H1 (cell line): Measurements from ENCODE around the gene FAT2. TPM values are rescaled to one million over a fixed set of nuclear protein-coding genes. Genes with fewer than 3 reads are reported as not detected.

Experiments
- CTCF ChIA-PET: fragments of 300-600 bp; sonication (Branson Sonifier 250); formaldehyde crosslinking; loops from one replicate; lab custom pipeline; 2021; ENCODE audit not compliant: partially characterized antibody; lab: Charles Lee
- POLR2A ChIA-PET: fragments of 300-600 bp; sonication (Branson Sonifier 250); formaldehyde crosslinking; loops from one replicate; lab custom pipeline; 2021; ENCODE audit warnings: inconsistent platforms; ENCODE audit not compliant: partially characterized antibody; lab: Charles Lee
- DNase-seq, 2 experiments: peaks; one replicate each; pipeline versions ENCODE4 v3.0.0 to v3.0.0-alpha.2; 2010 to 2022; ENCODE audit warnings: low spot score in 2 of 2, low read depth in 1 of 2, mixed read lengths in 1 of 2
- FAIRE-seq: peaks from 2 replicates; lab custom pipeline; 2011; peaks lifted over from hg19 to GRCh38; lab: Jason Lieb, UNC
- H2AFZ ChIP-seq: 2 replicates; pipeline ENCODE4 v1.8.1; 2012; ENCODE audit warnings: low read length, inconsistent platforms
- H2AK5ac ChIP-seq: 2 replicates; pipeline ENCODE4 v1.6.1; 2013; ENCODE audit warnings: low read depth, low read length
- H2BK120ac ChIP-seq: replicated peaks from 2 replicates; pipeline ENCODE3; 2013; ENCODE audit warnings: low read depth, low read length, inconsistent platforms
- H2BK12ac ChIP-seq: 2 replicates; pipeline ENCODE4 v1.6.1; 2013; ENCODE audit warnings: low read depth, low read length
- H2BK15ac ChIP-seq: 2 replicates; pipeline ENCODE4 v1.6.1; 2013; ENCODE audit warnings: low read length
- H2BK20ac ChIP-seq: 2 replicates; pipeline ENCODE4 v1.6.1; 2013; ENCODE audit warnings: low read length
- H2BK5ac ChIP-seq: 2 replicates; pipeline ENCODE4 v1.6.1; 2013; ENCODE audit warnings: low read depth, low read length
- H3K14ac ChIP-seq: 2 replicates; pipeline ENCODE4 v1.6.1; 2013; ENCODE audit warnings: inconsistent platforms; ENCODE audit not compliant: insufficient read length
- H3K18ac ChIP-seq: 2 replicates; pipeline ENCODE4 v1.6.1; 2013; ENCODE audit warnings: low read length; ENCODE audit errors: extremely low read depth
- H3K23ac ChIP-seq: 2 replicates; pipeline ENCODE4 v1.6.1; 2013; ENCODE audit warnings: inconsistent platforms; ENCODE audit not compliant: insufficient read length
- H3K23me2 ChIP-seq: 2 replicates; pipeline ENCODE4 v1.6.1; 2013; ENCODE audit warnings: low read depth, low read length
- H3K27ac ChIP-seq: 2 replicates; pipeline ENCODE4 v1.6.1; 2011; ENCODE audit warnings: low read depth, low read length, inconsistent platforms
- H3K27me3 ChIP-seq, 4 experiments: replicated peaks in 1 of 4; 1 replicate in 1 of 4; 2 replicates in 3 of 4; pipeline versions ENCODE4 v1.6.1 to v1.8.1; 2011 to 2013; ENCODE audit warnings: low read length in 3 of 4, mild to moderate bottlenecking in 3 of 4, inconsistent platforms in 2 of 4, mixed read lengths in 2 of 4, moderate library complexity in 1 of 4; ENCODE audit not compliant: control insufficient read depth in 3 of 4, insufficient read depth in 3 of 4; ENCODE audit errors: extremely low read depth in 1 of 4
- H3K36me3 ChIP-seq, 4 experiments: 2 replicates each; pipeline versions ENCODE4 v1.6.1 to v1.8.1; 2011 to 2013; ENCODE audit warnings: mild to moderate bottlenecking in 4 of 4, low read length in 3 of 4, moderate library complexity in 2 of 4, control low read depth in 1 of 4, inconsistent platforms in 1 of 4; ENCODE audit not compliant: insufficient read depth in 4 of 4, control insufficient read depth in 2 of 4
- H3K4ac ChIP-seq: replicated peaks from 2 replicates; pipeline ENCODE3; 2013; ENCODE audit warnings: low read length, low read depth, mixed read lengths, inconsistent platforms; ENCODE audit not compliant: insufficient read length
- H3K4me1 ChIP-seq, 4 experiments: replicated peaks in 1 of 4; 1 replicate in 1 of 4; 2 replicates in 3 of 4; pipeline versions ENCODE4 v1.6.1 to v1.8.1; 2011 to 2013; ENCODE audit warnings: low read length in 3 of 4, inconsistent platforms in 2 of 4, mixed read lengths in 1 of 4; ENCODE audit not compliant: insufficient read depth in 4 of 4, control insufficient read depth in 3 of 4
- H3K4me2 ChIP-seq, 2 experiments: 2 replicates each; pipeline versions ENCODE4 v1.6.1 to v1.8.1; 2011 to 2013; ENCODE audit warnings: low read depth in 2 of 2, low read length in 2 of 2, control low read depth in 1 of 2, inconsistent platforms in 1 of 2, mild to moderate bottlenecking in 1 of 2; ENCODE audit not compliant: insufficient read depth in 1 of 2
- H3K4me3 ChIP-seq, 4 experiments: fragments of 200-600, 300-600 bp in 1 of 4; sonication (generic), shearing (Covaris generic), sonication (Bioruptor Twin) in 1 of 4; 2 replicates each; pipeline versions ENCODE4 v1.5.1 to v1.8.1; 2011 to 2016; ENCODE audit warnings: low read length in 4 of 4, low read depth in 3 of 4, control low read depth in 2 of 4, inconsistent platforms in 2 of 4, mild to moderate bottlenecking in 2 of 4, mixed read lengths in 1 of 4, moderate library complexity in 1 of 4; ENCODE audit not compliant: insufficient read depth in 2 of 4; ENCODE audit errors: extremely low read depth in 1 of 4
- H3K56ac ChIP-seq: replicated peaks from 2 replicates; pipeline ENCODE3; 2013; ENCODE audit warnings: low read depth, mild to moderate bottlenecking, mixed read lengths, low read length, inconsistent platforms; ENCODE audit not compliant: insufficient read length
- H3K79me1 ChIP-seq: 2 replicates; pipeline ENCODE4 v1.6.1; 2013; ENCODE audit warnings: low read depth, low read length, control low read depth
- H3K79me2 ChIP-seq, 2 experiments: 2 replicates each; pipeline versions ENCODE4 v1.6.1 to v1.8.1; 2012 to 2013; ENCODE audit warnings: low read length in 2 of 2, mild to moderate bottlenecking in 2 of 2, inconsistent platforms in 1 of 2; ENCODE audit not compliant: insufficient read depth in 2 of 2, control insufficient read depth in 1 of 2
- H3K9ac ChIP-seq, 4 experiments: replicated peaks in 1 of 4; 1 replicate in 1 of 4; 2 replicates in 3 of 4; pipeline versions ENCODE4 v1.6.1 to v1.8.1; 2011 to 2013; ENCODE audit warnings: low read depth in 3 of 4, low read length in 3 of 4, control low read depth in 2 of 4, mild to moderate bottlenecking in 2 of 4, moderate library complexity in 2 of 4, inconsistent platforms in 1 of 4; ENCODE audit errors: extremely low read depth in 1 of 4
- H3K9me3 ChIP-seq, 2 experiments: 2 replicates each; pipeline versions ENCODE4 v1.6.1 to v1.8.1; 2012 to 2013; ENCODE audit warnings: mild to moderate bottlenecking in 2 of 2, moderate library complexity in 2 of 2, control low read depth in 1 of 2, inconsistent platforms in 1 of 2, low read depth in 1 of 2, low read length in 1 of 2, mixed read lengths in 1 of 2; ENCODE audit not compliant: insufficient read depth in 2 of 2
- H4K20me1 ChIP-seq, 2 experiments: replicated peaks in 1 of 2; 2 replicates each; pipeline versions ENCODE3 to v1.8.1; 2011 to 2013; ENCODE audit warnings: inconsistent platforms in 2 of 2, low read length in 2 of 2, mild to moderate bottlenecking in 1 of 2; ENCODE audit not compliant: insufficient read depth in 2 of 2, control insufficient read depth in 1 of 2
- H4K5ac ChIP-seq: 2 replicates; pipeline ENCODE4 v1.6.1; 2013; ENCODE audit warnings: low read length, low read depth, mixed read lengths, inconsistent platforms; ENCODE audit not compliant: insufficient read length
- H4K8ac ChIP-seq: 2 replicates; pipeline ENCODE4 v1.8.0; 2013; ENCODE audit warnings: mild to moderate bottlenecking, moderate library complexity, low read length, inconsistent platforms; ENCODE audit not compliant: insufficient read depth; ENCODE audit errors: extremely low read depth
- H4K91ac ChIP-seq: replicated peaks from 2 replicates; pipeline ENCODE3; 2013; ENCODE audit warnings: low read length, mixed read lengths, inconsistent platforms; ENCODE audit not compliant: insufficient read length
- ASH2L ChIP-seq: fragments of 200-600, 300-600 bp; sonication (generic); IDR thresholded peaks from one replicate; pipeline ENCODE4 v1.7.1; 2017; ENCODE audit warnings: low read length
- CBX5 ChIP-seq: fragments of 300-800, 300-1000 bp; sonication (generic); IDR thresholded peaks from 2 replicates; pipeline ENCODE4 v1.7.1; 2016; ENCODE audit warnings: antibody characterized with exemption, low read length, low read depth
- CREB1 ChIP-seq: IDR thresholded peaks from 2 replicates; pipeline ENCODE4 v1.6.1; 2012; ENCODE audit warnings: inconsistent platforms
- CTCF ChIP-seq, 3 experiments: IDR thresholded peaks; 1 replicate in 2 of 3; 2 replicates in 1 of 3; pipeline versions ENCODE4 v1.5.1 to v1.6.1; 2011; ENCODE audit warnings: low read length in 3 of 3, mild to moderate bottlenecking in 3 of 3, inconsistent platforms in 2 of 3, low read depth in 1 of 3, moderate library complexity in 1 of 3; ENCODE audit not compliant: insufficient read depth in 1 of 3; ENCODE audit errors: control extremely low read depth in 1 of 3
- EP300 ChIP-seq, 2 experiments: IDR thresholded peaks; 1 replicate in 1 of 2; 2 replicates in 1 of 2; pipeline ENCODE4 v1.6.1; 2011 to 2012; ENCODE audit warnings: low read depth in 2 of 2, low read length in 2 of 2, mild to moderate bottlenecking in 2 of 2, borderline replicate concordance in 1 of 2, inconsistent platforms in 1 of 2, moderate library complexity in 1 of 2
- RBBP5 ChIP-seq: IDR thresholded peaks from 2 replicates; pipeline ENCODE4 v1.7.1; 2012; ENCODE audit warnings: low read depth, mild to moderate bottlenecking, inconsistent platforms, low read length, moderate library complexity, borderline replicate concordance
- SP2 ChIP-seq: IDR thresholded peaks from 2 replicates; pipeline ENCODE4 v1.6.1; 2012; ENCODE audit warnings: mild to moderate bottlenecking, low read length, inconsistent platforms
- WGBS, 2 experiments: shearing (Covaris generic) in 1 of 2; methylation state at CpG; one replicate each; pipeline versions ENCODE4 v1.1.6 to v1.1.7; 2013 to 2015; ENCODE audit warnings: low lambda C conversion rate in 2 of 2, mixed read lengths in 2 of 2, inconsistent platforms in 1 of 2, low coverage in 1 of 2, missing lambda C conversion rate in 1 of 2; ENCODE audit not compliant: insufficient replicate concordance in 2 of 2, insufficient coverage in 1 of 2, insufficient read length in 1 of 2; ENCODE audit errors: extremely low coverage in 1 of 2, missing lambda C conversion rate in 1 of 2; 5-methylcytosine and 5-hydroxymethylcytosine counted together
- polyA plus RNA-seq, 7 experiments: library from polyadenylated mRNA; depleted of rRNA in 3 of 7; stranded (reverse) in 5 of 7; unstranded in 2 of 7; fragments of >200 nt in 5 of 7; fragments of 200-250 nt in 2 of 7; gene quantifications; 1 replicate in 5 of 7; 2 replicates in 1 of 7; 4 replicates in 1 of 7; pipeline versions ENCODE4 v1.2.1 to v1.2.3, GENCODE V29; 2011 to 2013; ENCODE audit warnings: missing spikeins in 2 of 7, mixed read lengths in 2 of 7
- total RNA-seq: library from RNA; stranded (reverse); fragmentation: NEBNext Ultra II Directional; extraction: Animal tissue kit (Norgen Biotek cat#: 25700); gene quantifications from 2 replicates; pipeline ENCODE4 v1.2.1, GENCODE V29; 2021

FAT2 gene
- total and polyA plus RNA-seq, 2 of the 8 experiments (the other 6 are each of a cell fraction or from before 2014, with no cell fraction given), result 0.12 to 0.30 TPM

- Histone ChIP-seq H3K4me1 (peaks cover 0 to 15% (median 7%) of the 10 kb centered on the region in 4 experiments; a peak in 4 of 7 replicates), H3K23ac (no peak overlapping the region), H3K4me2 (peak overlapping the region; percentile 45 to 56; a peak in 3 of 4 replicates), H2BK12ac (no peak overlapping the region), H4K8ac (no peak overlapping the region), H2BK120ac (no peak overlapping the region), H3K79me2 (no peaks in the 10 kb centered on the region), H2BK15ac (no peak overlapping the region), H3K4me3 (peak overlapping the region in 2 of 4 experiments; percentile 10 to 12; a peak in 1 of 8 replicates), H3K14ac (no peak overlapping the region), H3K79me1 (no peaks in the 10 kb centered on the region), H3K23me2 (no peaks in the 10 kb centered on the region), H3K9ac (no peak overlapping the region), H3K9me3 (no peaks in the 10 kb centered on the region), H4K91ac (no peak overlapping the region), H4K5ac (no peak overlapping the region), H4K20me1 (no peaks in the 10 kb centered on the region), H2AK5ac (no peak overlapping the region), H3K36me3 (no peaks in the 10 kb centered on the region), H3K4ac (no peak overlapping the region), H3K27ac (no peak overlapping the region), H3K18ac (peak overlapping the region; percentile 72; the same call in 1 of the 2 replicates), H3K56ac (no peak overlapping the region), H2BK5ac (no peak overlapping the region), H3K27me3 (peaks cover 0 to 16% (median 4%) of the 10 kb centered on the region in 4 experiments; a peak in 3 of 7 replicates), H2AFZ (no peak overlapping the region), H2BK20ac (no peak overlapping the region)
- DNase-seq (peak in 1 of 2 experiments; percentile 54), FAIRE-seq (peak; percentile 66)
- 71% methylated on average over 12 of the region's 12 CpGs; no CpG with 5 or more reads in 1 of the 2 experiments for WGBS, 2 experiments
- ChIA-PET POLR2A (interaction anchor here (0.7 kb wide), 1 partner anchor 11 kb away, joined by 3 read pairs; no protein-coding TSS in a partner anchor), CTCF (interaction anchor here (0.6 to 3.9 kb wide), 18 partner anchors 9 to 957 kb away, joined by 3 to 22 read pairs (median 5); no protein-coding TSS in a partner anchor)
- no peak for TF ChIP-seq CBX5
- no peak for TF ChIP-seq SP2
- TF ChIP-seq EP300 (IDR thresholded peaks at IDR 0.05; ENCODE audit: borderline replicate concordance in 1 of 2, low read depth in 2 of 2, low read length in 2 of 2), result no peak
- peak; percentile 80 for TF ChIP-seq ASH2L
- TF ChIP-seq CREB1, result no peak
- TF ChIP-seq RBBP5, result peak; percentile 96
- TF ChIP-seq CTCF (IDR thresholded peaks at IDR 0.05; ENCODE audit: control extremely low read depth in 1 of 3, insufficient read depth in 1 of 3, low read depth in 1 of 3, low read length in 3 of 3), result no peak
Measured at GRCh38 chr5:151570512-151571269, 20.4 kb downstream of the FAT2 start.
